Central memory CD4-positive, alpha-beta T cell (primary cell): ENCODE data around the gene MED8.
"Not testable (repeated sequence)": the region's sequence is repeated elsewhere in the genome, so short reads cannot be mapped to it uniquely, and the experiment has no call there.

Experiments
- DNase-seq: peaks from one replicate; pipeline ENCODE4 v3.0.0; 2022

Gene MED8

DNA sequence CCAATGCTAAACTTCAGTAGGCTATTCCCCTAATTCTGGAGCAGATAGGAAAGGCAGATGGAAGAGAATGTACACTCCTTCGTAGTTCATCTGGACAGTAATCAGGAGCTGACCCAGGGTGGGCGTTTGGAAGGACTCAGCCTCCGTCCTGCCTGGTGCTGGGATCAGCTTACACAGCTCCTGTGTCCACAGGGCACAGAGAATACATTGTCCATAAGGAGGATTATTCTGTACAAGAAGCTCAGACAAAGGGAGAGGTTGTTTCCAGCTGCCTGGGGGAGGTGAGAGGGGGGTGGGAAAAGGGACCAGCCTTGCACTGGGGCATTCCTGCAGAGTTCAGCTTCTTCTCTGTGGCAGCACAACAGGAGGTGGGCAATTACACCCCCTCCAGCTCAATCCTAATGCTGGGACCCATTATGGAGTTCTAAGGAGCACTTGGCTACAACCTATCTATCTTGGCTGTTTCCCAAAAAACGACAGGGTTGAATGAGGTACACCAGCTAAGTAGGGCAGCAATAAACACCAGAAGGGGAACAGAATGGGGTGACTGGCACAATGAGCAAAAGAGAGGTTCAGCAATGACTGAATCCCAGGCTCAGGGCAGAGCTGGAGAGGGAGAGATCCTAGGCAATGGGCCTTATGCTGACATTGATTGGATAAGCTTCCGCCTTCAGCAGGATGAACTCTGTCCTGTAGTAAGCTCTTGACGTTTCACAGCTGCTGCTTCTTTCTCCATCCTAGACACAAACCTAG lies 7.4 kb downstream of the MED8 start:
- no peak for DNase-seq

- no peak for DNase-seq
These were observed 8.0 kb downstream of the MED8 start for GRCh38 chr1:43381612-43382011.

- DNase-seq, result no peak
These were observed 10.1 kb downstream of the MED8 start for GRCh38 chr1:43379476-43379875.

- DNase-seq, result no peak
These were observed 11.8 kb downstream of the MED8 start for GRCh38 chr1:43377831-43378230.

DNA sequence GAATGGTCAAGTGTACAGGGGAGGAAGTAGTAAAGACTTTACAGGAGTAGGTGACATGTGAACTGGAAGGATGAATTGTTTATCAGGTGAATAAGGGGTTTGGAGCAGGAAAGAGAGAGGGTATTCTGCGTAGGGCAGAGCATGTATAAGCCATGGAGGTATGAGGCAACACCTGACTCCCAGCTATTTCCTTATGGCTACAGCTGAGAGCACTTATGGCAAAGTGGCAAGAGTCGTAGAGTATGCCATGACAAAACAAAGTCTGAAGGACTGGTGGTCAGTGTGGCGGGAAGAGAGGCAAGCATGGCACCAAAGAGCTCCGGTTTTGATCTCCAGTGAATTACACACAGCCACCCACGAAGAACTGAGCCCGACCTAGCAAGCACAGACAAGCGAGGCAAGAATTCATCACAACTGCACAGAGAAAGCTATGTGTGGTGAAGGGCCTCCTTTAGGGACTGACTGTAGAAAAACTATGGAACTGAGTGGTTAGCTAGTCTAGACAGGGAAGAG lies 12.8 kb downstream of the MED8 start:
- DNase-seq, result no peak

DNA sequence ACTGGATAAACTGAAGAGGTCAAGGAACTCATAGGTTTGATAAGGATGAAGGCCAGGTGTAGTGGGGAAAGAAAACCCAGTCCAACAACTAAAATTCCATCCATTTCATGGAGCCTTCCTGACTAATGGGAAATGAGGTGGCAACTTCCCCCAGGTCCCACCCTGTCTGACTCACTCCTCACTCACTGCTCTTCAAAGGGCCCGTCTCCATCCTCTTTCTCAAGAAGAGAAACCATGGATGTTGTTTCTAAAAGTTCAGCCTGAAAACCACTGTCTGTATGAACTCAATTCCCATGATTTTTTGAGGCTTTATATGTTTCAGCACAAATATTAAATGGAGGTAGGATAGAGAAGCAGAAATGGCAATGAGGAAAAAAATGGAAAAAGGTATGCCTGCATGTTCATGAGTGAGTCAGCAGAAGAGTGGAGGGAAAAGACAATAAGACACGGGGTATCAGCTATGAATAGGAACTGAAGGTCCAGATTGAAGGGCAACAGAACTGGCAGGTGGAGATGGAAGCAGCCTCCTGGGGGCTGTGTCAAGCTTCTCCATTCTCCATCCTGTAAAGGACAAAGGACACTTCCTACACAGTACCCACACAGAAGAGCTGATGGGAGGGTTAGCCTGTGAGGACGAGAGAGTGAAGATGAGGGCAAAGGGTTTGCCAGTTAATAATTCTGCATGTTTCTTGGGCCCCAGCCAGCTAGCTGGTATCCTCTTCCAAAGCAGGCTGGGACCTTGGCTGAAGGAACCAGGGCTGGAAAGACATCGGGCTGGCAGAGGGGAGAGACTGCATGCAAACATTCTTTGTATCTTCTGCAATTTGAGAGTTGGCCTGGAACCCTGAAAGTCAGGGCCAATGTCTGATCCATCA lies 16.3 kb downstream of the MED8 start:
- DNase-seq, result no peak

DNA sequence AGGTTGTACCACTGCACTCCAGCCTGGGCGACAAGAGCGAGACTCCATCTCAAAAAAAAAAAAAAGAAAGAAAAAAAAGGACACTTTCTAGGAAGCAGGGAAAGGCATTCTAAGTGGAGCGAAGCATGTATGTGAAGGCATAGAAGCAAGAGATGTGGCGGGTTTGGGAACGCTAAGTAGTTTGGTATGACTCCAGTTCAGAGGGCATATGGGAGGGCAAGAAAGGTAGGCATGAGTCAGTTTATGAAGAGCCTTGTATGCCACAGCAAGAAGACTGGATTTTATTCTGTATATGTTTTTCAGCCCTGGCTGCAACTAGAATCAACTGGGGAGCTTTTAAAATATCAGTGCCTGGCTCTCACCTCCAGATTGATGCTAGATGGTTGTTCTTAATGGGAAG lies 17.4 kb downstream of the MED8 start:
- no peak for DNase-seq

GRCh38 chr1:43370564-43370963 lies 19.0 kb downstream of the MED8 start:
- DNase-seq, result no peak

GRCh38 chr1:43369779-43370178 lies 19.8 kb downstream of the MED8 start:
- not testable (repeated sequence) for DNase-seq

DNA sequence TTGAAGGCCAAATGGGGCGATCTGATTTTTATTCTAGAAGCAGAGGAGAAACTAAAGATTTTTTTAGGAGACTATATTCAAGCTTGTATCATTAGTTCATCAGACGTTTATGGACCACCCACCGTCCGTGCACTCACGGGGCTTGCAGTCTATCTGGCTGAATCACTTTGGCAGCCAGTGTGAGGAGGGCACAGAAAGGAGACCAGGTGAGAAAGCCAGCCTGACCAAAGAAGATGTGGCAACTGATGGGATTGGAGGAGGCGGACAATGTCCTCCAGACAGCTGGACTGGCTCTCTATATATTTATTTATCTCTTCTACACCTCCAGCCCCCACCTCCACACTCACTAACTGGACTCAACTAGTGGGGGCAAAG lies 21.0 kb downstream of the MED8 start:
- DNase-seq, result no peak

GRCh38 chr1:43367904-43368645 lies 21.5 kb downstream of the MED8 start, which contains the start of gene ELOVL1:
TSS of gene ELOVL1 (minus strand) at chr1:43368011. CDS start at chr1:43365609, 2,402 bp downstream.
- peak; percentile 66 for DNase-seq

DNA sequence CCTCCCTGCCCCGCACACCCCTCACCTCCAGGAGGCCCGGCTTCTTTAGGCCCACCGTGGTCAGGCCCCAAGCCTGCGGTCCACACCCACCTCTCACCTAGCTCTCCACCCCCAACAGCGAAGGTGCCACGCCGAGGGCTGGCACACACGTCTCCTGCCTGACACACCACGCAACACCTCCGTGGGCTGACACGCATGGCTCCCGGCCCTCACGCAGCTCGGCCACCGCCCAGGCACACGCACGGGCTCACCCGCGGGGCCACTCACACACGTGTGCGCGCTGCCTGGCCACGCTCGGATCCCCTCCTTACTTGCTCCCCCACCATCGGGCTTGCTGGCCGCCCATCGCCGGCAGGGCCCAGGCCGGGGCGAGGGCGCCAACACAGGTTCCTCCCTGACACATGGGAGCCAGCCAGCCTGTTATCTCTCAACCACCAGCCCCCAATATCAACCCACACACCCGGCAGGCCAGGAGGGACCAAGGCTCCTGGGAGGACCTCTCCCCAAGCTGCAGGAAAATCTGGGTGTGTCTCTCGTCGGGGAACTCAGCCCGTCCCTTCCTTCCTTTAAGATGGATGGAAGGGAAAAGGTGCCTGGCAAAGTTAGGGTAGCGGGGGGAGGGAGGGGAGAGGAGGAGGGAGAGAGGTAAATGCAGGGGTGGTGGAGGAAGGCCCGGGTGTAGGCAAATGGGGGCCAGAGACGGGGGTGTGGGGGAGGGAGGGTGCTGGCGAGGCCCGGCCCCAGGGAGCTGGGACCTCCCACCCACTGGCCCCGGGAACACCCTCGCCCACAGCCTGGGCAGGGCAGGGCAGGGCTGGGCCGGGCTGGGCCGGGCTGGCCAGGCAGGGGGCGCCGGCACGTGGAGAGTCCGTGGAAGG lies 22.3 kb downstream of the MED8 start:
- DNase-seq, result peak; percentile 19

GRCh38 chr1:43366601-43367025 lies 23.0 kb downstream of the MED8 start:
- no peak for DNase-seq

GRCh38 chr1:43366179-43366578 lies 23.4 kb downstream of the MED8 start:
- DNase-seq, result no peak

GRCh38 chr1:43365678-43366077 lies 23.9 kb downstream of the MED8 start:
- no peak for DNase-seq

GRCh38 chr1:43363935-43364525 lies 25.6 kb downstream of the MED8 start:
- no peak for DNase-seq

GRCh38 chr1:43363283-43363934 lies 26.2 kb downstream of the MED8 start:
- DNase-seq, result no peak

DNA sequence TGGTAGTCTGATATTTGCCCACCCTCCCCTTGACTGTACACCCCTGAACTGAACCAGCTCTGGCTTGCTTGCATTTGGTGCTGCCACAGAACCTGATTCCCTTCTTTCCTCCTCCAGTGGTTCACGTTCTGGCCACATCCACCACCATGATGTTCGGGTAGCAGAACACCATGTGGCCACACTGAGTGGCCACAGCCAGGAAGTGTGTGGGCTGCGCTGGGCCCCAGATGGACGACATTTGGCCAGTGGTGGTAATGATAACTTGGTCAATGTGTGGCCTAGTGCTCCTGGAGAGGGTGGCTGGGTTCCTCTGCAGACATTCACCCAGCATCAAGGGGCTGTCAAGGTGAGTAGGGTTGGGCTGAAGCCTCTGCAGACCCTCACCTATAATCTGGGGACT lies 29.0 kb downstream of the MED8 start:
- no peak for DNase-seq

- DNase-seq, result no peak
These were observed 29.9 kb downstream of the MED8 start for GRCh38 chr1:43359696-43360095.

GRCh38 chr1:43358746-43359693 lies 30.6 kb downstream of the MED8 start, which contains the start of gene CDC20:
TSS of gene CDC20 (plus strand) at chr1:43358981. CDS start at chr1:43359216, 235 bp downstream.
- DNase-seq, result peak; percentile 95
